Activated CD8-positive, alpha-beta memory T cell treated with anti-CD3 and anti-CD28 coated beads for 4 hours (primary cell): Measurements from ENCODE around the gene MOGAT1.
"Not testable (repeated sequence)": the region's sequence is repeated elsewhere in the genome, so short reads cannot be mapped to it uniquely, and the experiment has no call there.

ENCODE experiments used
- DNase-seq, 2 donors: peaks; one replicate each; pipeline ENCODE4 v3.0.0-alpha.2; 2020; ENCODE audit warnings: low read depth in 2 of 2

The MOGAT1 gene

DNA sequence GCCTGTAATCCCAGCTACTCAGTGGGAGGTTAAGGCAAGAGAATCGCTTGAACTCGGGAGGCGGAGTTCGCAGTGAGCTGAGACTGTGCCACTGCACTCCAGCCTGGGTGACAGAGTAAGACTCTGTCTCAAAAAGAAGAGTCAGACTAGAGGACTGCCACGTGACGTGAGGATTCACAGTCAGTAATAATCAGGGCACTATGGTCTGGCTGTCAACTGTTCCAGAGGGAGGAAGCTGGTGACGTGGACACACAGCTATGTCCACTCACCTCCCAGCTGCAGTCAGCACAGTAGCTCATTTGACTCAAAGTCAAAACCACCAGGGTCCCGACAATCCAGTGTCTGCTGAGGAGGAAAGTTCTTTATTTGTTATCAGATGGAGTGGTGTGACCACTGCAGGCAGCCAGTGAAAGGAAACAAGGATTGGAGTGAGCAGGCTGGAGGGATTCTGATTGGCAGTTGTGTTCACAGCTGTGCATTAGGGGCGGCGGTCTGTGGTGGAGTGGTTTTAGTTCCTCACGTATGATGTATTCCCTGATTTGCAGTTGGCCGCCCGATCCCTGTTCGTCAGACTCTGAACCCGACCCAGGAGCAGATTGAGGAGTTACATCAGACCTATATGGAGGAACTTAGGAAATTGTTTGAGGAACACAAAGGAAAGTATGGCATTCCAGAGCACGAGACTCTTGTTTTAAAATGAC lies 37.9 kb downstream of the MOGAT1 start:
- no peak for DNase-seq

DNA sequence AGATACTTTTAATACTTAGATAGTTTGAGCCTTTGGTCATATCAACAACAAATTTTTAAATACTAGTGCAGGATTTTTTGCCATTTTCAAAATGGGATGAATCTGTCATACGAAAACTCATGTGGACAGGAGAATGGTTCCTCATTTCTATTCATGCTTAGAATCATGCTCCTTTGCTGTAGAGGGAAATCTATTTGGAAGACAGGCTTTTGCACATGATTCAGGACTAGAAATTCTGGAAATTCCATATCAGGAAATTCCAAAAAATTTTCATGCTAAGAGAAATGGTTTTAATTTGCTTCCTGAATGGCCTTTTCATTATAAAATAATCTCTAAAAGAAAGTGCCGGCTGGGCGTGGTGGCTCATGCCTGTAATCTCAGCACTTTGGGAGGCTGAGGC lies 39.3 kb downstream of the MOGAT1 start:
- DNase-seq: no peak

DNA sequence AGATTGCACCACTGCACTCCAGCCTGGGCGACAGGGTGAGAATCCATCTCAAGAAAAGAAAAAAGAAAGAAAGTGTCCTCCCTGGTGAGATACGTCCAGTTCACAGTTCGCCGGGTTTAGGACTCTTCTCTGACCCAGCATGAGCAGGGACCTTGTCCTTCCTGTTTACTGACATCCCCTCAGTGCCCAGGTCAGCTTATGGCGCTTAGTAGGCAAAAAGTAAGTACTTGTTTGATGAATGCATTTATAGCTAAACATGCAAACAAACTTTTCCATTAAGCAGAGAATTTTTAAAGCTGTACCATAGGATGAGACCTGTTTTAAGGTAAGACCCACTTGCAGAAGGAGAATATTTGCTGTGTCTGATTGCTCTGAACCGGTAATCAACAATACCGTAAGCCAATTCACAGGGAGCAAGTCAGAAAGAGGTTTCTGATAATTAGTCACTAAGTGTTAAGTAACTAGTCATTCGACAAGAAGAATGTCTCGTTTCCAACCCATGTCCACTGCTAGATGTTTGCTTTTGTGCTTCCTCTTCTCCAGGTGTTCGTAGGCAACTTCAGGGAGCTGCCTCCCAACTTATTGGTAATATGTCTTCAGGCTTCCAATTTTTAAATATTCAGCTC lies 40.0 kb downstream of the MOGAT1 start:
- no peak for DNase-seq

DNA sequence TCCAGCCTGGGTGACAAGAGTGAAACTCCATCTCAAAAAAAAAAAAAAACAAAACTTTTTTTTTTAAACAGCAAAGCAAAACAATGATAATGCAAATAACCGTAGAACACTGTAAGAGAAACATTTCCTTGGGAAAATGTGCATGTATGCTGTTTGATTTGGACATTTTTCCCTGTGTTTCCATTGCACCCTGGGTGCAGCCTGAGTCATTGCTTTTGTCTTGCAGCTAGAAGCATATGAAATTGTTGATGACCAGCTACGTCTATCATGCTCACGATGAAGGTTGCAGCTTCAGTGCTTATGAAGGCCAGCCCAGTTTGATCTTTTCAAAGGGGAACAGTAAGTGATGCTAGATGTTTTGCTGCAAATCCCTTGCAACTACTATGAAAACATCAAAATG lies 41.5 kb downstream of the MOGAT1 start:
- no peak for DNase-seq

DNA sequence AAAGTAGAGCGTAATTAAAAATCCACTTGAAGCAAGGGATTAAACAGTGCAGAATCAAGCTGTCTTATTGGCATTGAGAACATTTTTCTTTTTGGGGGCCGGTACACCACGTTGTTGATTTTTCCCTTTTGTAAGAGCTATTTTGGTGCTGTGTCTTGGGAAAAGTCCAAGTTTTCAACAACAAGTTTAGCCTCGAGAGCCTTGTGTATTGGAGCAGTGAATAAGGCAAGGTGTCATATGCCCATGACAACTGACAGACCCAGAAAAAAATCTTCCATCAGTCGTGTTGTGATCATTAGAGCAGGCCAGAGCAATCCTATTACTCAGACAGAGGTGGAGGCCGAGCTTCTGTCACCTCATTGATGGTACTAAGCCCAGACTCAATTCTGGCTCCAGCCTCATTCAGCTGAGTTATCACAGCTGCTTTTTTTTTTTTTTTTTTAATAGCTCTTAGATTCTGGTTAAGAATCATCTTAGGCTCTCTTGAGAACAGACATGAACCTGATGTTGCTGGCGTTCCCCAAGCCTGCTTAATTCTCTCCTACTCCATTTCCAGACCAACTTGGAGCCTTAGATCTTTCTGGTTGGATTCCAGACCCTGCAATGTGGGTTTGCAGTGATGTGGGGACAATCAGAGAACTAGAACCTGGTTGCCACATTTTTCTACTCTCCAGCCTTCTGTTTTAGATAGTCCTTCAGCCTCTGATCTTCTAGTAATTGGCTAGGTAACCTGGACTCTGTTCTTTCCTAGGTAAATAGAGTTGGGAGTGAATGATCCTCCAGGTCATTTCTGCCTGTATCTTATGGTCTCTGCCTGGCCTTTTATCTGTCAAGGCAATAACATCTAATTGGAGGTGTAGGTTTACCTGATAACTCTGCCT lies 43.1 kb downstream of the MOGAT1 start:
- no peak for DNase-seq

DNA sequence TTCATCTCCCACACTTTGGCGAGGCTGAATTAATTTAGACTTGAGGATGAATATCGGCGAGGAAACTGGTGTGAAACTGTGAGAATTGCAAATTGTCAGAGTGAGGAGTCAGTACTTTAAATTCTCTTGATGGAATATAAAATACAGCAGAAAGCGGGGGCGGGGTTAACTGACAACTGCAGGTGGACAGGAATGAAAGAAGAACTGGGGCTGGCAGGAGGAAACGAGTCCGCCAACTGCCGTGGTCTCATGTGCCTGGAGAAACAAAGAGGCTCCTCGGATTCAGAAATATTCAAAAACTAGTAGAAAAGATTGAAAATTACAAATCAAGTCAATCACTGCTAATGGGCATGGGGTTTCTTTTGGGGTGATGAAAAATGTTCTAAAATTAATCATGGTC lies 44.3 kb downstream of the MOGAT1 start:
- DNase-seq: no peak

DNA sequence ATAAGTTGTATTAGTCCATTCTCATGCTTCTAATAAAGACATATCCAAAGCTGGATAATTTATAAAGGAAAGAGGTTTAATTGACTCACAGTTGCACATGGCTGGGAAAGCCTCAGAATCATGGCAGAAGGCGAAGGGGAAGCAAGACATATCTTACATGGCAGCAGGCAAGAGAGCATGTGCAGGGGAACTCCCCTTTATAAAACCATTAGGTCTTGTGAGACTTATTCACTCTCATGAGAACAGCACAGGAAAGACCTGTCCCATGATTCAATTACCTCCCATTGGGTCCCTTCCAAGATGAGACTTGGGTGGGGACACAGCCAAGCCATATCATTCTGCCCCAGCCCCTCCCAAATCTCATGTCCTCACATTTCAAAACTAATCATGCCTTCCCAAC lies 48.3 kb downstream of the MOGAT1 start:
- not testable (repeated sequence) for DNase-seq

DNA sequence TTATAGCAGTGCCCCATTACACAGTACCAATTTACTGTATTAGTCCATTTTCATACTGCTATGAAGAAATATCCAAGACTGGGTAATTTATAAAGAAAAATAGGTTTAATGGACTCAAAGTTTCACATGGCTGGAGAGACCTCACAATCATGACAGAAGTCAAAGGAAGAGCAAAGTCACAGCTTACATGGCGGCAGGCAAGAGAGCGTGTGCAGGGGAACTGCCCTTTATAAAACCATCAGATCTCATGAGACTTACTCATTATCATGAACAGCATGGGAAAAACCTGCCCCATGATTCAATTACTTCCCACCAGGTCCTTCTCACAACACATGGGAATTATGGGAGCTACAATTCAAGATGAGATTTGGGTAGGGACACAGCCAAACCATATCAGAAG lies 50.1 kb downstream of the MOGAT1 start:
- not testable (repeated sequence) for DNase-seq

DNA sequence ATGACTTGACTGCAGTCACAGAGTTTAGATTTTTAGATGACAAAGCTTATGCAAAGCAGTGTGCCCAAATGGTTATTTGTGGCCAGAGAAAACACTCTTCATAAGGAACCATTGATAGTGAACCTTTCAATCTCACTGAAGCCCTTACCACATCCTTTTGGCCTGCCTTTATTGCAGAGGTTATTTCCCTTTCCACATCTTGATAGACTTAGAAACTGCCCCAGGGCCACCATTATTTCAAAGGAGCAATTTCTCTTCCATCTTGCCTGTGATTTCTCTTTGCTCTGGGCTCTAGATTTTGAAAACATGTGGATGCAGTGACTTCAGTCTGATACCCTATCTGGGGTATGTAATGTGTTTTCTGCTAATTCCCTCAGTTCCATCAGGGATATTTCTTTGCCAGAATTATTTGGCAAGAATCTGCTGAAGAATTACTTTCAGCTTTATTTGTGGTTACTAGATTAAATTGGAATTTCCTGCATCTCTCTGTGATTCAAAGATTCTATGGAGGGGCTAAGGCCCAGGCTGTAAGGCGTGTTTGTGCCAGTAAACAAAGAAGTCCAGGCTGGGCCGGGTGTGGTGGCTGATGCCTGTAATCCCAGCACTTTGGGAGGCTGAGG lies 51.0 kb downstream of the MOGAT1 start:
- DNase-seq: no peak

DNA sequence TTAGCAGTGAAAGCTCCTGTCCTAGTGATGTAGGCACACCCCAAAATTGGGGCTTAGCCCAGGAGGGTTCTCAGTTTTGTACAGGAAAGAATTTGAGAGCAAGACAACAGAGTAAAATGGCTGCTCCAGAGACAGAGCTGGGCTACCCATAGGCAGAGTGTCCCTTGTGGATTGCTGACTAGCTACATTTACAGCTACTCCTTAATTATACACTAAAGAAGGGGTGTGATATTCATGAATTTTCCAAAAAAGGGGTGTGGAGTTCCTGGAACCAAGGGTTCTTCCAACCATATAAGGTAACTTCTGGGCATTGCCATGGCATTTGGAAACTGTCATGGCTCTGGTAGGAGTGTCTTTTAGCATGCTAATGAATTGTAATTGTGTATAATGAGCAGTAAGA lies 52.8 kb downstream of the MOGAT1 start:
- DNase-seq: no peak

DNA sequence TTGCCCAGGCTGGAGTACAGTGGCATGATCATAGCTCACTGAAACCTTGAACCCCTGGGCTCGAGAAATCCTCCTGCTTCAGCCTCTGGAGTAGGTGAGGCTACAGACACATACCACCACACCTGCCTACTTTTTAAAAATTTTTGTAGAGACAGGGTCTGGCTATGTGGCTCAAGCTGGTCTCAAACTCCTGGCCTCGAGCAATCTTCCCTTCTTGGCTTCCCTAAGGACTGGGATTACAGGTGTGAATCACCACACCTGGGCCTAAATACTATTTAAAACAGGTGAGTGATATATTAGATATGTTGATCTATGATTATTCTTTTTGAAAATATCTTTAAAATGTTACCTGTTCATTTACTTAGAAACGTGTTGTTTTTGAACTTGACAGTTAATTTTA lies 57.2 kb downstream of the MOGAT1 start:
- DNase-seq: no peak

DNA sequence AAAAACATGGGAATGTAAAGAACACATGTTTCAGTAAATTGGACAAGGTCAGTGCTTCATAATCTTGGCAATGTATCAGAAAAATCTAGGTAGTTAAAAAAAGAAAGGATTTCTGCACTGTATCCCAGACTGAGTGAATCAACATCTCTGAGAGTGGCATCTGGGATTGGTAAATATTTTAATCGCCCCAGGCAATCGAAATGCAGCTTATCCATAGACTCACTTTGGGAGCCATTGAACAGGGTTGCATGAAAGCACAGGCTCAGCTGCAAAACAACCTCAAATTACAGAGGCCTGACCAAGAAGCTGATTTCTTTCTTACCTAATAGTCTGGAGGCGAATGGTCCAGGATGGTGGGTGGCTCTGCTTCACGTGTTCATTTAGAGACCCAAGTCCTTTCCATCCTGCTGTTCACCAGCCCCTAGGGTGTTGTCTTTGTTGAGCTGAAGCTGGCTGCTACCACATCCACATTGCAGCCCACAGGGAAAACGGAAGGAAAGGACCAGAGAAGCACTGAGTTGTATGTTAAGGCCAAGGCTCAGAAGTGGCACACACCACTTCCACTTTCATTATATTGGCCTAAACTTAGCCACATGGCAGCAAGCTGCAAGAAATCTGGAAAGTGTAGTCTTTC lies 59.0 kb downstream of the MOGAT1 start:
- DNase-seq: no peak

DNA sequence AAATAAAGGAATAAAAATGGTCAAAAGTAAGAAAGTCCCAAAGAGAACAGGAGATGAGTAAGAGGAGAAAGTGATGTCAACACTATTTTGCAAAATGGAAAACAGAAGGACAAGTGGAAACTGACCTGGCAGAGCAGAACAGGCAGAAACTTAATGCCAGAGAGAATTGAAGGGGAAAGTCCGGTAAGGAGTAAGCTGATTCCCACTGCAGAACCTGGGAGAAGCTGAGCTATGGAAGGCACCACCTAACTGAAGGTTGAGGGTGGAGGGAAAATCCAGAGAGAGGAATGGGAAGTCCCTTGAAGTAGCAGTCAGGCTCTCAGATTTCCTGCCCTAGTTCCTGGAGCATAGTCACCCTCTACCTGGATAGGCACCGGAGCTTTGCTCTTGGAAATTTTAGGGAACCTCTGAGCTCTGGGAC lies 59.8 kb downstream of the MOGAT1 start:
- DNase-seq: no peak

DNA sequence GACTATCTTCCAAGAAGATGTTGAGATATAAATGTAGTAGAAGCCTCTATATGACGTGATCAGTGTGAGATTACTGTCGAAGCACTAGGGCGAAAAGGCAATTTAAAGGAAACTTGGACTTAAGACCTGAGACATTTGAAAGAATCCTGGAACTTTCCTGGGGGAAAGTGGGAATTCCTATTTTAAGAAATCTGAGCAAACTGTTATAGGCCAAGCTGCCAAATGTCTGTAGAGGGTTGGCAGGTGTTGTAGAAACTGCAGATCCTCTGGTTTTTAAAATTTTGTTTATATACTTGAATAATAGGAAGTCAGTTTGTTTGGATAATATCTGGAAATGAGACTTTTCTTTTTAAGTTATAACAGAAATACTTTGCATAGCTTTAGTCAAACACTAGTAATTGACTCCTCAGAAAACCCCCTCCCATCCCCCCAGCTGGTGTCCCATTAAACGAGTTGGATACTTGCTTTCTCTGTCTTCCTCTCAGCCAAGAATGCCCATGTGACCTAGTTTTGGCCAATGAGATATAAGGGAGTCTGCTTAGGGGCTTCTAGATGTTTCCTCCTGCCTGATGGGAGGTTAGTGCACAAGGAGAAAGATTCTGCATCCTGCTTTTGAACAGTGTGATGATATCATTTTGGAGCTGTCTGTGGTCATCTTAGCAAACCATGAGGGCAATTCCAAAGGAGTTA lies 61.2 kb downstream of the MOGAT1 start:
- DNase-seq: no peak

DNA sequence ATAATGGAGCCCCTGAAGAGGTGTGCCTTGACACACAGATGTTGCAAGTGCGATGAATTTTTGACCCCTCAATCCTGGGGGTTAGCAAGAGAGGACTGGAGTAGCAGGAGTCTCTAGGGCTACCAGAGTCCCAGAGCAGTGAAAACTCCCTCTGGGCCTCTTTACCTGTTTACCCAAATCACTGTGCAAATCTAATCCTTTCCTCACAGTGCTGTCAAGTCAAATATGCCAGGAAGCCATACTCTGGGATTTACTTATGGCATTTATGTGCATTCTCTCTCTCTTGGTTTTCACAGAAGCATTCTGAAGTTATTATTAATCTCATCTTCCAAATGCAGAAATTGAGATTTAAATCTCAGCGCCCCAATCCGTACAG lies 62.0 kb downstream of the MOGAT1 start:
- no peak for DNase-seq

DNA sequence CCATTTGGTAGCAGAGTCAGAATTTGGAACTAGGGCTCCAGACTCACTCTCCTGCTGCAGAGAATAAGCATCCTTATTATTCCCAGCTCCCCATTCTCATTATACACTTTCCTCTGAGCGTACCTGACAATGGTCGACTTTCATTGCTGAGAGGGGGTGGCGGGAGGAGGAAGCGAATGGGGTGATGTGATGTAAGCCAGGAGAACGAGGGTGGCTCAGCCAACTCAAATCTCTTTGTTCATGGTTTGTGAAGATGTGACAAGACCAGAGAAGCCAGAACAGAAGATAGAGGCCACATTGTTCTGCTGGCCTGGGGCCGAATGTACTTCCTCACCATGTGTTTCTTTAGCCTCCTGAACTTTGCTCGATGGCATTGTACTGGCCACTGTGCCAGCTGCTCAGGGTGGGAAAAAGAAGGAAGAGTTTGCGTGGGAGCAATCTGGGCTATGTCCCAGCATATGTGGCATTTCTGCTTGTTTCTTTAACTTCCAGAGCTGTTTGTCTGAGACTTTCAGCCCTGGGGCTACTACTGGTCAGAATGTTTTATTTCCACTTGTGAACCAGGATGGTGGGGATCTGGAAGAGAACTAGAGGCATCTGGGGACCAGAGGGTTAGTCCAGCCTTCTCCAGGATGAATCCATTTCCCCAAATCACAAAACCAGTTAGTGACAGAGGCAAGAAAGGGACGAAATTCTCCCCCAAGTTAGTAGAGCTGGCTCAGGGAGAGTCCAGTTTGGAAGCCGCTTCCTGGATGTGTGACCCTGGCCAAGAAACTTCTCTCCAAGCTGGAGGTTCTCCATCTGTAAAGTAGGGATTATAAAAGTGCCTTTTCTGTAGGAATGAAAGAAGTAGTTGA lies 62.6 kb downstream of the MOGAT1 start:
- no peak for DNase-seq

DNA sequence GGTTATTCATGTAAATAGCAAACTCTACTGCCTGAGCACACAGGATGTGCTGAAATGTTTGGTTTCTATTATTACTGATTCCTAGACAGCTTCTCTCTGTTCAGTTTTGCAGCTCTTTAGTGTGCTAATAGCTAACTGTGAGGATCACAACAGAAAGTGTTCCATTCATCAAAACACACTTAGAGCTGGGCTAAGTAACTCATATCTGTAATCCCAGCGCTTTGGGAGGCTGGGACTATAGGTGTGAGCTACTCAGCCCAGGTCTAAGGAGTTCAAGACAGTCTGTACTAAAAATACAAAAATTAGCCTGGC lies 63.2 kb downstream of the MOGAT1 start:
- DNase-seq: no peak

DNA sequence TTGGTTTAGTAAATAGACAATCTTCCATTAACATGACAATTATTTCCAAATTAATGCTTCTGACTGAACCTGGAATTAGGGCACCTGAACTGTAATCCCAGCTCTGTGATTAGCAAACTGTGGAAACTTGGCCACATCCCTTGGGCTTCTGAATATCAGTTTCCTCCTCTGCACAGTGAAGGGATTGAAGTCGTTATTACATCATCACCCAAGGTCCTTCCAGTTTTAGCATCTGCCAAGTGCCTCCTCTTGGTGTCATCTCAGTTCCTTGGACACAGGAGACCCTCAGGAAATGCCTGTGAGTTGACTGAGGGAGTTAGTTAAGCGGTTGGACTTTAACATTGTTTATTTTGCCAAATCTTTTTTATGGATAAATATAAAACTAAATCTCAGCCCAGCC lies 64.8 kb downstream of the MOGAT1 start:
- DNase-seq: no peak

DNA sequence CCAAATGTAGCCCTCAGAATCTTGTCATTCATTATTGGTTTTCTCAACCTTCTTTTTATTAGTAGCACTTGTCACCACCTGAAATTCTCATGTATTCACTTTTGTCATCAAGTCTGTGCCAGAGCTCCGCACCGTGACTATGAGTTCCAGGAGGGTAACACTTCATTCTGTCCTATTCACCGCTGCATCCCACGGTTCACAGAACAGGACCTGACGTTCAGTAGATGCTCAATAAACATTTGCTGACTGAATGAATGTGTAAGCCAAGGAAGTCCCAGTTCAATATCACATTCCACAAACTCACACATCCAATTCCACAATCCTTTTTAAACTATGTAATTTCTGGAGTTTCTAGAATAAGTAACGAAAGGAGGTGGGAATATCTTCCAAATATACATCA lies 65.5 kb downstream of the MOGAT1 start:
- no peak for DNase-seq

DNA sequence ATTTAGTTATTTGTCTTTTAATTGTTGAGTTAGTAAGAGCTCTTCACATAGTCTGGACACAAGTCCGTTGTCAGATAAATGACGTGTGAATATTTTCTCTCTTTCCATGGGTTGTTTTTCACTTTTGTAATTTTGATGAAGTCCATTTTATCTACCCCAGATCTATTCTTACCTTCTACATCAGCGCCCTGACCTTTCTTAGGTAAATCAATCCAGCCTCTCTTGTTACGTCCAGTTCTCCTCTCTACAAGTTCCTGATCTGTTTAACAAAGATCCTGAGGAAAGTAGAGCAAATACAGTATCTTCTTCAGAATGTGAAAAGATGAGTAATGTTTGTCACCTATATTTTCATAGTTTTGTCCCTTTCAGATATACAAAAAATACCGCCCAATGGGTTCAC lies 66.9 kb downstream of the MOGAT1 start:
- no peak for DNase-seq

DNA sequence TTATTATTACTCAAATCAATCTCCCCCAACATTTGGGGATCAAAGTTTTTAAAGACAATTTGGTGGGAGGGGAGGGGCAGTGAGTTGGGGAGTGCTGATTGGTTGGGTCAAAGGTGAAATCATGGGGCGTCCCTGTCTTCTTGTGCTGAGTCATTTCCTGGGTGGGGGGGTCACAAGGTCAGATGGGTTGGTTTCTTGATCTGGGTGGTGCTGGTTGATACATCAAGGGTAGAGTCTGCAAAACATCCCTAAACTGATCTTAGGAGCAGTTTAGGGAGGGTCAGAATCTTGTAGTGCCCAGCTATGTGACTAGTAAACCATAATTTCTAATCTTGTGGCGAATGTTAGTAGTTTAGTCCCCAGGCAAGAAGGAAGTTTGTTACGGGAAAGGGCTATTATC lies 67.4 kb downstream of the MOGAT1 start:
- no peak for DNase-seq
